H1 (cell line): Measurements from ENCODE around the gene ANKDD1A.

ENCODE experiments used
- CHD2 ChIP-seq: IDR thresholded peaks from 2 replicates; pipeline ENCODE4 v1.6.1; 2012; ENCODE audit warnings: low read length, improper control_type of control experiment
- POLR2A ChIP-seq, 2 experiments: IDR thresholded peaks; 1 replicate in 1 of 2; 2 replicates in 1 of 2; pipeline ENCODE4 v1.6.1; 2011; ENCODE audit warnings: low read depth in 2 of 2, low read length in 2 of 2, mild to moderate bottlenecking in 2 of 2; ENCODE audit errors: control extremely low read depth in 1 of 2
- SP1 ChIP-seq: IDR thresholded peaks from 2 replicates; pipeline ENCODE4 v1.6.1; 2011; ENCODE audit warnings: low read depth, low read length
- SUZ12 ChIP-seq: fragments of 200-600 bp; sonication (generic); IDR thresholded peaks from 2 replicates; pipeline ENCODE4 v1.6.1; 2012; ENCODE audit warnings: mild to moderate bottlenecking, inconsistent platforms, low read length, moderate library complexity, mixed read lengths
- TF ChIP-seq, protein P1 (sequence below), 3 experiments: IDR thresholded peaks; 1 replicate in 2 of 3; 2 replicates in 1 of 3; pipeline versions ENCODE4 v1.5.1 to v1.6.1; 2011; ENCODE audit warnings: low read length in 3 of 3, mild to moderate bottlenecking in 3 of 3, inconsistent platforms in 2 of 3, low read depth in 1 of 3, moderate library complexity in 1 of 3; ENCODE audit not compliant: insufficient read depth in 1 of 3; ENCODE audit errors: control extremely low read depth in 1 of 3

GRCh38 chr15:64904189-64904588, 7.5 kb upstream of the ANKDD1A start:
- TF ChIP-seq, protein P1, sequence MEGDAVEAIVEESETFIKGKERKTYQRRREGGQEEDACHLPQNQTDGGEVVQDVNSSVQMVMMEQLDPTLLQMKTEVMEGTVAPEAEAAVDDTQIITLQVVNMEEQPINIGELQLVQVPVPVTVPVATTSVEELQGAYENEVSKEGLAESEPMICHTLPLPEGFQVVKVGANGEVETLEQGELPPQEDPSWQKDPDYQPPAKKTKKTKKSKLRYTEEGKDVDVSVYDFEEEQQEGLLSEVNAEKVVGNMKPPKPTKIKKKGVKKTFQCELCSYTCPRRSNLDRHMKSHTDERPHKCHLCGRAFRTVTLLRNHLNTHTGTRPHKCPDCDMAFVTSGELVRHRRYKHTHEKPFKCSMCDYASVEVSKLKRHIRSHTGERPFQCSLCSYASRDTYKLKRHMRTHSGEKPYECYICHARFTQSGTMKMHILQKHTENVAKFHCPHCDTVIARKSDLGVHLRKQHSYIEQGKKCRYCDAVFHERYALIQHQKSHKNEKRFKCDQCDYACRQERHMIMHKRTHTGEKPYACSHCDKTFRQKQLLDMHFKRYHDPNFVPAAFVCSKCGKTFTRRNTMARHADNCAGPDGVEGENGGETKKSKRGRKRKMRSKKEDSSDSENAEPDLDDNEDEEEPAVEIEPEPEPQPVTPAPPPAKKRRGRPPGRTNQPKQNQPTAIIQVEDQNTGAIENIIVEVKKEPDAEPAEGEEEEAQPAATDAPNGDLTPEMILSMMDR (IDR thresholded peaks at IDR 0.05; ENCODE audit: control extremely low read depth in 1 of 3, insufficient read depth in 1 of 3, low read depth in 1 of 3, low read length in 3 of 3) = no peak
- TF ChIP-seq POLR2A (IDR thresholded peaks at IDR 0.05; ENCODE audit: control extremely low read depth in 1 of 2, low read depth in 2 of 2, low read length in 2 of 2) (no peak), SUZ12 (no peak), CHD2 (no peak), SP1 (no peak)
